ENCODE measurements around the gene GARS1.

DNA sequence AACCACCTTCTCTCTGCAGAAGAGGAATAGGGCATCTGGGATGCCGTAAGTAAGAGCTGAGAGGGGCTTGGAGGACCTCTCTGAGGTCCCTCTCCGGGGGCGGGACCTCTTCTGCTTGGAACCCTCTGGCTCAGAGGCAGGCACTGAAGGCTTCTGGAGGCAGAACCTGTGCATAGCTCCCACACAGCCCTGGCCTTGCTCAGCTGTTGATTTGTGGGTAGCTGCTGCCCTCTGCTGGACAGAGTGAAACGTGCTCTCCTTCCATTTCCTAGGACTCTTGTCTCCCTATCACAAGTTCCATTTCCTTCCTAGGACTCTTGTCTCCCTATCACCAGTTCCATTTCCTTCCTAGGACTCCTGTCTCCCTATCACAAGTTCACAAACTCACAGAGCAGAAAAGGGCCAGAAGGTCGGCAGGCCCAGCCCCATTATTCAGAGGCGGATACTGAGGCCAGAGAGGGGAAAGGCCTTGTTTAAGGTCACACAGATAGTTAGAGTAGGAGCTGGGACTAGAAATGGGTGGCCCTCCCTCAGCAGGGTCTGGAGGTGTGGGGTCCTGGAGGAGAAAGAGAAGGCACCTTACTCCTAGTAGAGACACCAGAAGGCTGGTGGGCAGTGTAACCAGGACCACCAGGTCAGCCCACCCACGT is 30.3 kb upstream of the GARS1 start:
- TF ChIP-seq EZH2 (IDR thresholded peaks at IDR 0.05; ENCODE audit: borderline replicate concordance, low read length) = no peak
- TF ChIP-seq, protein P1, sequence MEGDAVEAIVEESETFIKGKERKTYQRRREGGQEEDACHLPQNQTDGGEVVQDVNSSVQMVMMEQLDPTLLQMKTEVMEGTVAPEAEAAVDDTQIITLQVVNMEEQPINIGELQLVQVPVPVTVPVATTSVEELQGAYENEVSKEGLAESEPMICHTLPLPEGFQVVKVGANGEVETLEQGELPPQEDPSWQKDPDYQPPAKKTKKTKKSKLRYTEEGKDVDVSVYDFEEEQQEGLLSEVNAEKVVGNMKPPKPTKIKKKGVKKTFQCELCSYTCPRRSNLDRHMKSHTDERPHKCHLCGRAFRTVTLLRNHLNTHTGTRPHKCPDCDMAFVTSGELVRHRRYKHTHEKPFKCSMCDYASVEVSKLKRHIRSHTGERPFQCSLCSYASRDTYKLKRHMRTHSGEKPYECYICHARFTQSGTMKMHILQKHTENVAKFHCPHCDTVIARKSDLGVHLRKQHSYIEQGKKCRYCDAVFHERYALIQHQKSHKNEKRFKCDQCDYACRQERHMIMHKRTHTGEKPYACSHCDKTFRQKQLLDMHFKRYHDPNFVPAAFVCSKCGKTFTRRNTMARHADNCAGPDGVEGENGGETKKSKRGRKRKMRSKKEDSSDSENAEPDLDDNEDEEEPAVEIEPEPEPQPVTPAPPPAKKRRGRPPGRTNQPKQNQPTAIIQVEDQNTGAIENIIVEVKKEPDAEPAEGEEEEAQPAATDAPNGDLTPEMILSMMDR (IDR thresholded peaks at IDR 0.05; ENCODE audit: low read length) = peak; percentile 97
